ENCODE data around the gene TAF1D. TPM values are rescaled to one million over a fixed set of nuclear protein-coding genes. Genes with fewer than 3 reads are reported as not detected.
"Not testable (repeated sequence)": the region's sequence is repeated elsewhere in the genome, so short reads cannot be mapped to it uniquely, and the experiment has no call there.

The TAF1D gene
- total and polyA plus RNA-seq, 7 experiments from 2014 or later, result 21.2 to 197 (median 156) TPM

GRCh38 chr11:93756748-93757147, 15.5 kb upstream of the TAF1D start:
- CTCF ChIA-PET, result no interaction called here
- Mint-ChIP-seq H3K9me3 (peaks cover 0 to 2% (median 0%) of the 10 kb centered on the region in 11 donors), H3K4me3 (no peak overlapping the region), H3K27ac (no peak overlapping the region), H3K27me3 (no peaks in the 10 kb centered on the region), H3K4me1 (peaks cover 0 to 6% (median 0%) of the 10 kb centered on the region in 7 donors), H3K36me3 (peaks cover 0 to 50% (median 33%) of the 10 kb centered on the region in 5 donors)
- no peaks in the 10 kb centered on the region for H3K4me1 ChIP-seq (ENCODE audit: control insufficient read depth in 2 of 2, insufficient read depth in 2 of 2, low read length in 2 of 2)
- ATAC-seq (no peak), DNase-seq (no peak)
- POLR2A ChIA-PET, result interaction anchor here (1.1 kb wide), 1 partner anchor 15 kb away, joined by 3 read pairs; the partner anchor contains the start of genes C11orf54 and TAF1D
- intact Hi-C loops (cut with micrococcal nuclease), result no loop called here
- no peak overlapping the region for H3K4me3 ChIP-seq (ENCODE audit: low read length)
- H3K9me3 ChIP-seq (ENCODE audit: control insufficient read depth in 2 of 3, low read length in 3 of 3), result no peaks in the 10 kb centered on the region
- peaks cover 0 to 63% (median 9%) of the 10 kb centered on the region in 3 experiments for H3K36me3 ChIP-seq (ENCODE audit: control insufficient read depth in 2 of 3, insufficient read depth in 3 of 3, low read length in 3 of 3)
- H3K27me3 ChIP-seq (ENCODE audit: control insufficient read depth in 2 of 2, insufficient read depth in 2 of 2, low read length in 2 of 2), result no peaks in the 10 kb centered on the region
- H3K27ac ChIP-seq (ENCODE audit: low read depth, low read length), result no peak overlapping the region

GRCh38 chr11:93753241-93753640, 11.9 kb upstream of the TAF1D start:
- H3K36me3 Mint-ChIP-seq, result peaks cover 2 to 34% (median 17%) of the 10 kb centered on the region in 5 donors
- intact Hi-C loops (cut with micrococcal nuclease), result no loop called here

DNA sequence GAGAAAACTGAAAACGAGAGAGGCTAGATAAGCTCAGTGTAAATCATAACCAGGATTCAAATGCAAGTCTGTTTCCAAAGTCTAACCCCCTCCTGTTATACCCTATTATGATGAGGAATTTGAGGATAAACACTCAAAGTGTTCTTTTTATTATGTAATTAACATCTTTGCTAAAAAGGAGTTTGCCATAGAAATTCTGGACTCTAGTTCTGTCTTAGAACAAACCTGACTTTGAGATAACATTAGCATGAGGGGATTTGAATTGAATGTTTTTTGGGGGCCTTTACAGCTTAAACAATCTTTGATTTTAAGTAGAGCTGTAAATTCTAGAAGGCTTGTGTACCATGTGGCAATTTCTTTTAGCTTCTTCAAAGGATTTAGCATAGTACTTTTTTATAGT, 9.7 kb upstream of the TAF1D start:
- no peak overlapping the region for H3K27ac Mint-ChIP-seq
- H3K4me1 ChIP-seq (ENCODE audit: control insufficient read depth in 2 of 2, insufficient read depth in 2 of 2, low read length in 2 of 2), result no peaks in the 10 kb centered on the region
- H3K9me3 ChIP-seq (ENCODE audit: control insufficient read depth in 2 of 3, low read length in 3 of 3), result no peaks in the 10 kb centered on the region
- no peak for ATAC-seq
- intact Hi-C loops (cut with micrococcal nuclease), result no loop called here
- POLR2A ChIA-PET, result interaction anchor here (1.9 kb wide), 1 partner anchor 10 kb away, joined by 8 read pairs; the partner anchor contains the start of genes C11orf54 and TAF1D
- peaks cover 0 to 15% (median 4%) of the 10 kb centered on the region in 3 experiments for H3K36me3 ChIP-seq (ENCODE audit: control insufficient read depth in 2 of 3, insufficient read depth in 3 of 3, low read length in 3 of 3)
- no peak overlapping the region for H3K27ac ChIP-seq (ENCODE audit: low read depth, low read length)
- no peaks in the 10 kb centered on the region for H3K27me3 ChIP-seq (ENCODE audit: control insufficient read depth in 2 of 2, insufficient read depth in 2 of 2, low read length in 2 of 2)
- no peaks in the 10 kb centered on the region for H3K9me3 Mint-ChIP-seq
- no peak overlapping the region for H3K4me3 ChIP-seq (ENCODE audit: low read length)
- no peak for DNase-seq
- H3K4me3 Mint-ChIP-seq, result no peak overlapping the region
- H3K36me3 Mint-ChIP-seq, result peaks cover 7 to 19% (median 9%) of the 10 kb centered on the region in 5 donors
- H3K27me3 Mint-ChIP-seq, result no peaks in the 10 kb centered on the region
- CTCF ChIA-PET, result interaction anchor here (0.7 kb wide), 1 partner anchor 12 kb away, joined by 3 read pairs; no protein-coding TSS in a partner anchor
- H3K4me1 Mint-ChIP-seq, result peaks cover 0 to 21% (median 7%) of the 10 kb centered on the region in 7 donors

More at GRCh38 chr11:93753241-93753640, 11.9 kb upstream of the TAF1D start:
- H3K4me1 ChIP-seq (ENCODE audit: control insufficient read depth in 2 of 2, insufficient read depth in 2 of 2, low read length in 2 of 2), result no peaks in the 10 kb centered on the region
- no peak overlapping the region for H3K4me3 ChIP-seq (ENCODE audit: low read length)
- ATAC-seq (no peak), DNase-seq (no peak)
- POLR2A ChIA-PET, result no interaction called here
- no peaks in the 10 kb centered on the region for H3K27me3 ChIP-seq (ENCODE audit: control insufficient read depth in 2 of 2, insufficient read depth in 2 of 2, low read length in 2 of 2)
- H3K4me3 Mint-ChIP-seq, result no peak overlapping the region
- no peaks in the 10 kb centered on the region for H3K9me3 ChIP-seq (ENCODE audit: control insufficient read depth in 2 of 3, low read length in 3 of 3)
- peaks cover 0 to 34% (median 9%) of the 10 kb centered on the region in 3 experiments for H3K36me3 ChIP-seq (ENCODE audit: control insufficient read depth in 2 of 3, insufficient read depth in 3 of 3, low read length in 3 of 3)
- H3K27me3 Mint-ChIP-seq, result no peaks in the 10 kb centered on the region
- H3K9me3 Mint-ChIP-seq, result peaks cover 0 to 2% (median 0%) of the 10 kb centered on the region in 11 donors
- H3K27ac ChIP-seq (ENCODE audit: low read depth, low read length), result no peak overlapping the region
- CTCF ChIA-PET, result interaction anchor here (0.7 kb wide), 1 partner anchor 1152 kb away, joined by 3 read pairs; no protein-coding TSS in a partner anchor
- H3K4me1 Mint-ChIP-seq, result peaks cover 0 to 11% (median 3%) of the 10 kb centered on the region in 7 donors
- peak overlapping the region in 1 of 9 donors; percentile 41 for H3K27ac Mint-ChIP-seq

- H3K36me3 Mint-ChIP-seq, result peaks cover 7 to 16% (median 12%) of the 10 kb centered on the region in 5 donors
- H3K4me3 Mint-ChIP-seq, result no peak overlapping the region
- ATAC-seq, result no peak
- DNase-seq, result no peak
- CTCF ChIA-PET, result interaction anchor here (1.0 kb wide), 1 partner anchor 18 kb away, joined by 3 read pairs; no protein-coding TSS in a partner anchor
- no peak overlapping the region for H3K4me3 ChIP-seq (ENCODE audit: low read length)
- peaks cover 0 to 4% of the 10 kb centered on the region in 2 donors for H3K4me1 ChIP-seq (ENCODE audit: control insufficient read depth in 2 of 2, insufficient read depth in 2 of 2, low read length in 2 of 2)
- H3K9me3 ChIP-seq (ENCODE audit: control insufficient read depth in 2 of 3, low read length in 3 of 3), result no peaks in the 10 kb centered on the region
- no peak overlapping the region for H3K27ac ChIP-seq (ENCODE audit: low read depth, low read length)
- H3K27ac Mint-ChIP-seq, result no peak overlapping the region
- no peaks in the 10 kb centered on the region for H3K36me3 ChIP-seq (ENCODE audit: control insufficient read depth in 2 of 3, insufficient read depth in 3 of 3, low read length in 3 of 3)
- POLR2A ChIA-PET, result no interaction called here
- intact Hi-C loops (cut with micrococcal nuclease), result no loop called here
- H3K27me3 Mint-ChIP-seq, result no peaks in the 10 kb centered on the region
- peaks cover 10 to 51% (median 26%) of the 10 kb centered on the region in 7 donors for H3K4me1 Mint-ChIP-seq
- H3K9me3 Mint-ChIP-seq, result no peaks in the 10 kb centered on the region
- H3K27me3 ChIP-seq (ENCODE audit: control insufficient read depth in 2 of 2, insufficient read depth in 2 of 2, low read length in 2 of 2), result no peaks in the 10 kb centered on the region
Measured at GRCh38 chr11:93747122-93747521, 5.8 kb upstream of the TAF1D start.

DNA sequence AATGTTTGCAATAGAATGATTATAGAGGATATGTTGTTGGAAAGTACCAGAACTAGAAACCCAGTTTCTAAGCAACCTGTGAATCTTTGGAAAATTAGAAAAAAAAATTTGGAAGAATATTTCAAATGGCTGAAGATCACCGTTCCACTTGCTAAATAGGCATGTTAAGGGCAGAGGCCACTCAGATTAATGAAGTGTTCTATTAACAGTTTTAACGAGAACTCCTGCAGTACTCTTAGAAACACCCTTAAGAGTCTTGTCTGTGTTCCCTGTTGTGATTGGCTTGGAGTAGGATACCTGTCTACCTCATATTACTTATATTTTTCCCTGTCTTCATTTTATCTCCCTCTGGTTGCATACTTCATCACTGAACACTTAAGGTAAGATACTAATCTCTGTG, 4.8 kb upstream of the TAF1D start:
- DNase-seq, result no peak
- ChIA-PET CTCF (interaction anchor here (1.0 kb wide), 1 partner anchor 19 kb away, joined by 3 read pairs; no protein-coding TSS in a partner anchor), POLR2A (no interaction called here)
- intact Hi-C loops (cut with micrococcal nuclease), result no loop called here
- H3K4me3 ChIP-seq (ENCODE audit: low read length), result no peak overlapping the region
- H3K9me3 Mint-ChIP-seq, result peaks cover 0 to 2% (median 0%) of the 10 kb centered on the region in 11 donors
- H3K36me3 Mint-ChIP-seq, result peaks cover 7 to 16% (median 13%) of the 10 kb centered on the region in 5 donors
- peaks cover 0 to 4% of the 10 kb centered on the region in 2 donors for H3K4me1 ChIP-seq (ENCODE audit: control insufficient read depth in 2 of 2, insufficient read depth in 2 of 2, low read length in 2 of 2)
- H3K9me3 ChIP-seq (ENCODE audit: control insufficient read depth in 2 of 3, low read length in 3 of 3), result no peaks in the 10 kb centered on the region
- peaks cover 10 to 62% (median 32%) of the 10 kb centered on the region in 7 donors for H3K4me1 Mint-ChIP-seq
- H3K27ac ChIP-seq (ENCODE audit: low read depth, low read length), result no peak overlapping the region
- H3K36me3 ChIP-seq (ENCODE audit: control insufficient read depth in 2 of 3, insufficient read depth in 3 of 3, low read length in 3 of 3), result peaks cover 0 to 2% (median 0%) of the 10 kb centered on the region in 3 experiments
- ATAC-seq, result no peak
- peak overlapping the region in 1 of 9 donors; percentile 18 for H3K27ac Mint-ChIP-seq
- H3K4me3 Mint-ChIP-seq, result no peak overlapping the region
- H3K27me3 ChIP-seq (ENCODE audit: control insufficient read depth in 2 of 2, insufficient read depth in 2 of 2, low read length in 2 of 2), result no peaks in the 10 kb centered on the region
- peaks cover 0 to 3% (median 0%) of the 10 kb centered on the region in 5 donors for H3K27me3 Mint-ChIP-seq

- intact Hi-C loops (cut with micrococcal nuclease), result not testable (repeated sequence)
- peak overlapping the region in 5 of 9 donors; percentile 9 to 51 (median 32) for H3K27ac Mint-ChIP-seq
Measured at GRCh38 chr11:93745005-93745755, 3.9 kb upstream of the TAF1D start.

More at GRCh38 chr11:93745005-93745755, 3.9 kb upstream of the TAF1D start:
- H3K27me3 Mint-ChIP-seq; H3K4me1 ChIP-seq (ENCODE audit: control insufficient read depth in 2 of 2, insufficient read depth in 2 of 2, low read length in 2 of 2); H3K27ac ChIP-seq (ENCODE audit: low read depth, low read length); H3K4me3 ChIP-seq (ENCODE audit: low read length); H3K27me3 ChIP-seq (ENCODE audit: control insufficient read depth in 2 of 2, insufficient read depth in 2 of 2, low read length in 2 of 2); POLR2A ChIA-PET; H3K9me3 Mint-ChIP-seq; DNase-seq; H3K9me3 ChIP-seq (ENCODE audit: control insufficient read depth in 2 of 3, low read length in 3 of 3); CTCF ChIA-PET; ATAC-seq; H3K36me3 ChIP-seq (ENCODE audit: control insufficient read depth in 2 of 3, insufficient read depth in 3 of 3, low read length in 3 of 3): not testable (repeated sequence)
- Mint-ChIP-seq H3K4me1 (peaks cover 10 to 67% (median 38%) of the 10 kb centered on the region in 7 donors), H3K4me3 (peak overlapping the region in 4 of 10 donors; percentile 3 to 49 (median 14)), H3K36me3 (peaks cover 7 to 20% (median 10%) of the 10 kb centered on the region in 5 donors)
